Hepatocyte (in vitro differentiated cells): ENCODE data around the gene ZDHHC14. TPM values are rescaled to one million over a fixed set of nuclear protein-coding genes. Genes with fewer than 3 reads are reported as not detected.

ENCODE experiments used
- DNase-seq: peaks from one replicate; pipeline ENCODE4 v3.0.0-alpha.2; 2016; ENCODE audit warnings: low spot score
- H2AFZ ChIP-seq: fragments of 200-600 bp; sonication (generic); 2 replicates; pipeline ENCODE4 v1.6.0; 2016; ENCODE audit warnings: antibody characterized with exemption, mild to moderate bottlenecking
- H3K27ac ChIP-seq: fragments of 200-600 bp; sonication (generic); 2 replicates; pipeline ENCODE4 v1.5.1; 2016; ENCODE audit warnings: mild to moderate bottlenecking
- H3K27me3 ChIP-seq: fragments of 200-600 bp; sonication (generic); 2 replicates; pipeline ENCODE4 v1.6.1; 2016
- H3K36me3 ChIP-seq: fragments of 200-600 bp; sonication (generic); replicated peaks from 2 replicates; pipeline ENCODE4 v1.5.1; 2016; ENCODE audit warnings: low read depth; ENCODE audit not compliant: insufficient read depth
- H3K4me1 ChIP-seq: fragments of 200-600 bp; sonication (generic); 2 replicates; pipeline ENCODE4 v1.5.1; 2016; ENCODE audit warnings: mild to moderate bottlenecking, moderate library complexity; ENCODE audit not compliant: insufficient read depth
- H3K4me2 ChIP-seq: fragments of 200-600 bp; sonication (generic); 2 replicates; pipeline ENCODE4 v1.6.0; 2016
- H3K4me3 ChIP-seq: fragments of 200-600 bp; sonication (generic); 2 replicates; pipeline ENCODE4 v1.5.1; 2016; ENCODE audit warnings: mild to moderate bottlenecking
- H3K79me2 ChIP-seq: fragments of 200-600 bp; sonication (generic); 2 replicates; pipeline ENCODE4 v1.6.0; 2017; ENCODE audit warnings: mild to moderate bottlenecking
- H3K9me2 ChIP-seq: fragments of 200-600 bp; sonication (generic); replicated peaks from 2 replicates; pipeline ENCODE4 v1.6.0; 2017; ENCODE audit warnings: mild to moderate bottlenecking; ENCODE audit not compliant: insufficient read depth
- H3K9me3 ChIP-seq: fragments of 200-600 bp; sonication (generic); 2 replicates; pipeline ENCODE4 v1.5.1; 2016; ENCODE audit warnings: low read depth, mild to moderate bottlenecking
- H4K20me1 ChIP-seq: fragments of 200-600 bp; sonication (generic); 2 replicates; pipeline ENCODE4 v1.6.0; 2016; ENCODE audit warnings: mild to moderate bottlenecking; ENCODE audit not compliant: insufficient read depth, poor library complexity, severe bottlenecking
- EZH2 ChIP-seq: fragments of 200-600 bp; sonication (generic); IDR thresholded peaks from 2 replicates; pipeline ENCODE4 v1.6.1; 2016; ENCODE audit warnings: antibody characterized with exemption, mild to moderate bottlenecking, borderline replicate concordance
- EZH2phosphoT487 ChIP-seq: fragments of 200-600 bp; sonication (generic); IDR thresholded peaks from one replicate; pipeline ENCODE4 v1.6.1; 2018; ENCODE audit warnings: antibody characterized with exemption, mild to moderate bottlenecking, low read depth, moderate library complexity; ENCODE audit not compliant: unreplicated experiment, severe bottlenecking
- WGBS: methylation state at CpG from one replicate; pipeline ENCODE4 v1.1.6; 2016; ENCODE audit warnings: low lambda C conversion rate; ENCODE audit errors: missing lambda C conversion rate; 5-methylcytosine and 5-hydroxymethylcytosine counted together
- polyA plus RNA-seq: library from polyadenylated mRNA; unstranded; fragments of >200 nt; fragmentation: Nextera tagmentation; extraction: Ambion mirVana; gene quantifications from 2 replicates; pipeline ENCODE4 v1.2.1, GENCODE V29; 2016
- total RNA-seq: library from RNA; depleted of rRNA; stranded (reverse); fragments of >200 nt; gene quantifications from 2 replicates; pipeline ENCODE4 v1.2.3, GENCODE V29; 2014
- TF ChIP-seq, protein P1 (sequence below): fragments of 200-600 bp; sonication (generic); IDR thresholded peaks from 2 replicates; pipeline ENCODE4 v1.5.1; 2016; ENCODE audit warnings: antibody characterized with exemption, mild to moderate bottlenecking; ENCODE audit not compliant: poor library complexity

The ZDHHC14 gene
- total and polyA plus RNA-seq, 2 experiments from 2014 or later, result 11.8 to 25.2 TPM

DNA sequence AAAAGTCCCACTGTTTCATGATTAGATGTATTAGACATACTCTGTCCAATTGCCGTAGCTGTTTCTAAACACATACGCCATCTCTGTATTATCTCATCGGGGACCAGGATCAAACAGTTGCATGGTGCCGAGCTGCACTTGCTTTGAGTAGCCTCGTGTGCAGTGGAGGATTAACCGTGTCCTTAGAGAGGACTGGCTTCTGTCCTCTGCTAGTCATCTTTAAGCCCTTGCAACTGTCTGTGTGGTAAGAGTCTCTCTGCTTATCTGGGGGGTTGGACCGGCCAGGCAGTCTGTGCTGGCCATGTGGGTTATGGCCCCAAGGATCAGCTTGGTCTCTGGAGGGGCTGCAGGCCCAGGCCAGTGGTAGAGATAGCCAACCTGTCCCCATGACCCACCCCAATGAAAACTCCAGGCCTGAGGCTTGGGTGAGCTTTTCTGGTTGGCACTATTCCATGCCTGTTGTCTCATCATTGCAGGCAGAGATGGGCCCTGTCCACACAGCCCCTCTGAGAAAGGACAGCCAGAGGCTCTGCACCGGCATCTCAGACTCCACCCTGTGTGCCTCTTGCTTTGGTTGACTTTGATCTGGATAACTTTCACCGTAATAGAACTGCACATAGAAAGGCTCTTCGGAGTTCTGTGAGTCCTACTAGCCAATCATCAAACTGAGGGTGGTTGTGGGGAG is 304.7 kb downstream of the ZDHHC14 start:
- Histone ChIP-seq H3K9me3 (no peaks in the 10 kb centered on the region), H3K36me3 (no peaks in the 10 kb centered on the region), H3K79me2 (no peaks in the 10 kb centered on the region), H3K27ac (no peak overlapping the region), H3K4me1 (peaks cover 10% of the 10 kb centered on the region), H2AFZ (no peak overlapping the region), H3K4me3 (no peak overlapping the region), H3K9me2 (no peaks in the 10 kb centered on the region), H4K20me1 (no peaks in the 10 kb centered on the region), H3K27me3 (no peaks in the 10 kb centered on the region), H3K4me2 (no peak overlapping the region)
- DNase-seq, result peak; percentile 28
- 71% methylated on average over 10 of the region's 10 CpGs for WGBS
- TF ChIP-seq EZH2 (no peak), EZH2phosphoT487 (no peak)
- TF ChIP-seq, protein P1, sequence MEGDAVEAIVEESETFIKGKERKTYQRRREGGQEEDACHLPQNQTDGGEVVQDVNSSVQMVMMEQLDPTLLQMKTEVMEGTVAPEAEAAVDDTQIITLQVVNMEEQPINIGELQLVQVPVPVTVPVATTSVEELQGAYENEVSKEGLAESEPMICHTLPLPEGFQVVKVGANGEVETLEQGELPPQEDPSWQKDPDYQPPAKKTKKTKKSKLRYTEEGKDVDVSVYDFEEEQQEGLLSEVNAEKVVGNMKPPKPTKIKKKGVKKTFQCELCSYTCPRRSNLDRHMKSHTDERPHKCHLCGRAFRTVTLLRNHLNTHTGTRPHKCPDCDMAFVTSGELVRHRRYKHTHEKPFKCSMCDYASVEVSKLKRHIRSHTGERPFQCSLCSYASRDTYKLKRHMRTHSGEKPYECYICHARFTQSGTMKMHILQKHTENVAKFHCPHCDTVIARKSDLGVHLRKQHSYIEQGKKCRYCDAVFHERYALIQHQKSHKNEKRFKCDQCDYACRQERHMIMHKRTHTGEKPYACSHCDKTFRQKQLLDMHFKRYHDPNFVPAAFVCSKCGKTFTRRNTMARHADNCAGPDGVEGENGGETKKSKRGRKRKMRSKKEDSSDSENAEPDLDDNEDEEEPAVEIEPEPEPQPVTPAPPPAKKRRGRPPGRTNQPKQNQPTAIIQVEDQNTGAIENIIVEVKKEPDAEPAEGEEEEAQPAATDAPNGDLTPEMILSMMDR, result no peak

DNA sequence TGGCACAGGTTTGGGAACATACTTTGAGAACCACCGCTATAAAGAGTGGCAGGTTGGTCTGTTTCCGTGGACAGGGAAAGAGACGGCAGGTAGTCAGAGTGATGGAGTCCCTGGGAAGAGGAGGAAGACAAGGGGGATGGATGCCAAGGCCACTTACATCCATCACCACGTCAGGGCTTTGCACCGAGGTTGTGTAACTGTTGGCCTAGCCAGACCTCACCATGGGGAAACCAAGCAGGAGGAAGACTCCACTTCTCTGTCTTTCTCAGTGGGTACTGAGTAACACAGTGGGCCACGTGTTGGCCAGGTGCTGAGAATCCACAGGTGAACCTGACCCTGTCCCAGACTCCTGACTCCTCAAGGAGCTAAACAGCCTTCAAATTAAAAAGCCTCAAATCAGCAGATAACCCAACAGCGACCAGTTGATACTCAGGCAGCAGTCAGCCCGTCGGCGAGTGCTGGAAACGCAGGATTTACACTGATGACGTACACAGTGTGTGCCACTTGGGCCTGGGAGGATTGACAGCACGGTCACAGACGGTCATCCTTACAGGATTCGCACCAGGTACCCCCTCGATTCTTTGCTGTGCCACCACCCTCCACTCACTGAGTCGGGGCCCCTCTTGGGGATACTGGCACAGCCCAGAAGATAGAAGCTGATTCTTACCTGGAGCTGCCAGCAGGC is 307.4 kb downstream of the ZDHHC14 start:
- DNase-seq, result no peak
- no peaks in the 10 kb centered on the region for H3K27me3 ChIP-seq
- no peak overlapping the region for H3K27ac ChIP-seq
- H3K4me1 ChIP-seq, result peaks cover 10% of the 10 kb centered on the region
- H3K4me3 ChIP-seq, result no peak overlapping the region
- 88% methylated on average over 17 of the region's 17 CpGs for WGBS
- H3K9me2 ChIP-seq, result no peaks in the 10 kb centered on the region
- H3K9me3 ChIP-seq, result no peaks in the 10 kb centered on the region
- TF ChIP-seq EZH2, result no peak
- no peak for TF ChIP-seq EZH2phosphoT487
- TF ChIP-seq, protein P1, result no peak
- H3K79me2 ChIP-seq, result no peaks in the 10 kb centered on the region
- H2AFZ ChIP-seq, result no peak overlapping the region
- H3K36me3 ChIP-seq, result no peaks in the 10 kb centered on the region
- no peak overlapping the region for H3K4me2 ChIP-seq
- H4K20me1 ChIP-seq, result no peaks in the 10 kb centered on the region

DNA sequence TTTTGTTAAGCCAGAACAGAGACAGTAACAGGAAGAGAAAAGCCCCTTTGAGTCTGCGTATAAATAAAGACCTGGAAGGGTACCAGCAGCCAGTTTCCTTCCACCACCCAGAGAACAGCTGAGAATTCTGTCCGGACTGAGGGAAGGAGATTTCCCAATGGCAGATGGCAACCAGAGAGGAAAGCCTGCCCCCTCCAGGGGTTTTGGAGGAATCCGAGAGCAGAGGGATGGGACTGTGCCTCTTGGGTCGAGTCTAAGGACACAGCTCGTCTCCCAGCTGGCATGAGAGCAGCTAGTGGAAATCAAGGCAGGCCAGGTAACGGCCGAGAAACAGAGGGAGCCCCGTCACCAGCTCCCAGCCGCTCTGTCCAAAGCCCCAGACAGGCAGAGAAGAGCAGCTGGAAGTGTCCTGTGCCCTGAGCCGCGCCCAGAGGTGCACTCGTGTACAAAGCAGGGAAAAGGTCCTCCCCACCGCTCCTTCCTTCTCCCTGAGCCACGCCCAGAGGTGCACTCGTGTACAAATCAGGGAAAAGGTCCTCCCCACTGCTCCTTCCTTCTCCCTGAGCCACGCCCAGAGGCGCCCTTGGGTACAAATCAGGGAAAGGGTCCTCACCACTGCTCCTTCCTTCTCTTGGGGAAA is 308.1 kb downstream of the ZDHHC14 start:
- Histone ChIP-seq H3K4me3 (no peak overlapping the region), H3K36me3 (no peaks in the 10 kb centered on the region), H2AFZ (no peak overlapping the region), H4K20me1 (no peaks in the 10 kb centered on the region), H3K9me2 (no peaks in the 10 kb centered on the region), H3K9me3 (no peaks in the 10 kb centered on the region), H3K4me1 (peaks cover 10% of the 10 kb centered on the region), H3K27me3 (no peaks in the 10 kb centered on the region), H3K4me2 (no peak overlapping the region), H3K27ac (no peak overlapping the region), H3K79me2 (no peaks in the 10 kb centered on the region)
- WGBS, result 74% methylated on average over 17 of the region's 17 CpGs
- DNase-seq, result peak; percentile 29
- TF ChIP-seq EZH2phosphoT487, result no peak
- TF ChIP-seq, protein P1, result peak; percentile 21
